Mesenchymal stem cell (in vitro differentiated cells and primary cell): ENCODE results near the gene GPC1.
A peak's percentile ranks its signal among the peaks of the same experiment; 100 is the strongest.

ENCODE experiments used
- DNase-seq: peaks from one replicate; pipeline ENCODE4 v3.0.0-alpha.2; 2013
- H2AFZ ChIP-seq: one replicate; pipeline ENCODE4 v1.6.1; 2013; ENCODE audit warnings: low read depth, mild to moderate bottlenecking, control low read depth, inconsistent platforms, low read length, moderate library complexity
- H2AK5ac ChIP-seq: 2 replicates; pipeline ENCODE4 v1.6.1; 2013; ENCODE audit warnings: low read length, moderate library complexity, mild to moderate bottlenecking, inconsistent platforms; ENCODE audit not compliant: severe bottlenecking
- H2BK120ac ChIP-seq: one replicate; pipeline ENCODE4 v1.6.1; 2013; ENCODE audit warnings: low read depth, mild to moderate bottlenecking, inconsistent platforms, low read length, moderate library complexity
- H2BK12ac ChIP-seq, 2 experiments: one replicate each; pipeline ENCODE4 v1.6.1; 2013; ENCODE audit warnings: inconsistent platforms in 2 of 2, low read length in 2 of 2, mild to moderate bottlenecking in 2 of 2, moderate library complexity in 2 of 2, control low read depth in 1 of 2
- H2BK15ac ChIP-seq: one replicate; pipeline ENCODE4 v1.6.1; 2013; ENCODE audit warnings: mild to moderate bottlenecking, low read depth, inconsistent platforms; ENCODE audit not compliant: poor library complexity, severe bottlenecking
- H2BK5ac ChIP-seq: 2 replicates; pipeline ENCODE4 v1.6.1; 2013; ENCODE audit warnings: low read depth, mild to moderate bottlenecking, low read length, control low read depth, inconsistent platforms; ENCODE audit not compliant: poor library complexity, severe bottlenecking
- H3K14ac ChIP-seq, 2 experiments: one replicate each; pipeline ENCODE4 v1.6.1; 2013; ENCODE audit warnings: inconsistent platforms in 2 of 2, low read length in 2 of 2, control low read depth in 1 of 2, mild to moderate bottlenecking in 1 of 2, moderate library complexity in 1 of 2
- H3K18ac ChIP-seq, 2 experiments: one replicate each; pipeline ENCODE4 v1.6.1; 2013; ENCODE audit warnings: inconsistent platforms in 2 of 2, low read length in 2 of 2, control low read depth in 1 of 2, low read depth in 1 of 2, mild to moderate bottlenecking in 1 of 2
- H3K23ac ChIP-seq, 2 experiments: one replicate each; pipeline ENCODE4 v1.6.1; 2013; ENCODE audit warnings: inconsistent platforms in 2 of 2, low read length in 2 of 2, mild to moderate bottlenecking in 2 of 2, moderate library complexity in 2 of 2, control low read depth in 1 of 2
- H3K27ac ChIP-seq: 2 replicates; pipeline ENCODE4 v1.5.1; 2013; ENCODE audit warnings: mild to moderate bottlenecking, moderate library complexity, low read length, control low read depth, inconsistent platforms; ENCODE audit not compliant: poor library complexity, severe bottlenecking
- H3K27me3 ChIP-seq, 2 experiments: 2 replicates each; pipeline versions ENCODE4 v1.6.1 to v1.7.0; 2013; ENCODE audit warnings: low read length in 2 of 2, mild to moderate bottlenecking in 2 of 2, moderate library complexity in 2 of 2, control low read depth in 1 of 2, inconsistent platforms in 1 of 2; ENCODE audit not compliant: control insufficient read depth in 1 of 2, insufficient read depth in 1 of 2
- H3K36me3 ChIP-seq, 2 experiments: 2 replicates each; pipeline versions ENCODE4 v1.6.1 to v1.7.0; 2013; ENCODE audit warnings: low read length in 2 of 2, control low read depth in 1 of 2, inconsistent platforms in 1 of 2, low read depth in 1 of 2, mild to moderate bottlenecking in 1 of 2; ENCODE audit not compliant: insufficient read depth in 2 of 2, control insufficient read depth in 1 of 2
- H3K4ac ChIP-seq, 2 experiments: one replicate each; pipeline ENCODE4 v1.6.1; 2013; ENCODE audit warnings: inconsistent platforms in 2 of 2, low read length in 2 of 2, mild to moderate bottlenecking in 2 of 2, moderate library complexity in 2 of 2, control low read depth in 1 of 2, low read depth in 1 of 2
- H3K4me1 ChIP-seq: 2 replicates; pipeline ENCODE4 v1.6.1; 2013; ENCODE audit warnings: low read depth, low read length, control low read depth; ENCODE audit not compliant: control insufficient read depth, insufficient read depth
- H3K4me2 ChIP-seq: 2 replicates; pipeline ENCODE4 v1.6.1; 2013; ENCODE audit warnings: low read length, mild to moderate bottlenecking, inconsistent platforms; ENCODE audit not compliant: poor library complexity, severe bottlenecking
- H3K4me3 ChIP-seq, 2 experiments: 2 replicates each; pipeline versions ENCODE4 v1.5.1 to v1.7.0; 2013; ENCODE audit warnings: low read length in 2 of 2, mild to moderate bottlenecking in 2 of 2, control low read depth in 1 of 2, low read depth in 1 of 2; ENCODE audit not compliant: insufficient read depth in 1 of 2
- H3K79me1 ChIP-seq: replicated peaks from 2 replicates; pipeline ENCODE4 v1.6.1; 2013; ENCODE audit warnings: mild to moderate bottlenecking, control low read depth, low read length, inconsistent platforms; ENCODE audit not compliant: poor library complexity, severe bottlenecking
- H3K9ac ChIP-seq: 2 replicates; pipeline ENCODE4 v1.7.0; 2013; ENCODE audit warnings: mild to moderate bottlenecking, low read length, moderate library complexity
- H3K9me3 ChIP-seq: 2 replicates; pipeline ENCODE4 v1.7.0; 2013; ENCODE audit warnings: mild to moderate bottlenecking, low read length; ENCODE audit not compliant: control insufficient read depth
- H4K8ac ChIP-seq: one replicate; pipeline ENCODE4 v1.6.1; 2013; ENCODE audit warnings: inconsistent platforms, mild to moderate bottlenecking, low read length, moderate library complexity
- H4K91ac ChIP-seq: one replicate; pipeline ENCODE4 v1.6.1; 2013; ENCODE audit warnings: mild to moderate bottlenecking, low read length, inconsistent platforms
- WGBS: methylation state at CpG from one replicate; pipeline ENCODE4 v1.1.7; 2013; ENCODE audit warnings: mixed read lengths; 5-methylcytosine and 5-hydroxymethylcytosine counted together

The GPC1 gene

DNA sequence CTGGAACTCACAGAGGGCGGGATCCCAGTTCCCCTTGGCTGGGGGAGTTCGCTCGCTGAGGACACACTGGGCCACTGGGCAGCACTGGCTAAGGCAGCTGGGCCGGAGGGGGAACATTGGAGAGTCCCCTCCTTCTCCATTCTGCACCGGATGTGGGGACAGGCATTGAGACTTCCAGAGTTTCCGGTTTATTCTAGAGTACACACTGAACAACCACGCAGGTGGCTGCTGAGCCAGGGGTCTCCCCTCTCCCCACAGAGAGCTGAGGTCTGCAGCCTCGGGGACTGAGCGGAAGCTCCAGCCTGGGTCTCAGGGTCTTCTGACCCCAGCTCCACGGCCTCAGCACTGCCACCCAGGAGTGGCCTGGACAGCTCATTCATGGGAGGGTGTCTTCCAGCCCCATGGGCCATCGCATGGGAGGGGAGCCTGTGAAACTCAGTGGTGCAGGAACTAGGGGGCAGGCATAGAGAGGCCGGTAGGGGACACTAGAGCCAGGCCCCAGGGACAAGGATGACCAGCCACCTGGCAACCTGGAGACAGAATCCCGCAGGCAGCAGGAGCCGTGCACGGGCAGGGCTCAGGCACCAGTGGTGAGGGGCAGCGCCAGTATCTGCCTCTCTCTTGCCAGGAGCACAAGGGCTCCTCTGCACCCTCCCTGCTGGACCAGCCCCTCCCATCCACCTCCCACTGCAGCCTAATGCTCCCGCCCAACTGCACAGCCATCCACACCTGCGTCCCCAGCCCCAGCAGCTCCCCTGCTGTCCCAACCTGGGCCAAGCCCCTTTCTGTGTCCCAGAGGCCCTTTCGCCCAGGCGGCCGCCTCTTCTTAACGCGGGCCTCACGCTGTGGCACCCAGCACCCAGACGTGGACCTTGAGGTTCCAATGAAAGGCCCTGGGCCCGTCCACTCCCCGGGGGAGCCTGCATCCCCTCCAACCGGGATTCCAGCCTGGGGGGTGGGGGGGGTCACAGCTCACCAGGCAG, 45.1 kb upstream of the GPC1 start:
- Histone ChIP-seq H2BK12ac (no peak overlapping the region), H3K23ac (no peak overlapping the region), H3K14ac (no peak overlapping the region), H3K4me1 (peaks cover 16% of the 10 kb centered on the region), H2BK120ac (no peak overlapping the region), H2BK5ac (no peak overlapping the region), H2BK15ac (peak overlapping the region; percentile 27), H3K79me1 (no peaks in the 10 kb centered on the region), H3K9me3 (no peaks in the 10 kb centered on the region), H2AFZ (no peak overlapping the region), H3K4me2 (no peak overlapping the region), H4K8ac (no peak overlapping the region), H3K27me3 (peaks cover 0 to 10% of the 10 kb centered on the region in 2 experiments), H3K4me3 (no peak overlapping the region), H2AK5ac (no peak overlapping the region), H3K36me3 (no peaks in the 10 kb centered on the region), H3K4ac (no peak overlapping the region), H3K9ac (no peak overlapping the region), H3K27ac (no peak overlapping the region), H3K18ac (no peak overlapping the region), H4K91ac (no peak overlapping the region)
- no peak for DNase-seq
- WGBS: 83% methylated on average over 28 of the region's 28 CpGs

DNA sequence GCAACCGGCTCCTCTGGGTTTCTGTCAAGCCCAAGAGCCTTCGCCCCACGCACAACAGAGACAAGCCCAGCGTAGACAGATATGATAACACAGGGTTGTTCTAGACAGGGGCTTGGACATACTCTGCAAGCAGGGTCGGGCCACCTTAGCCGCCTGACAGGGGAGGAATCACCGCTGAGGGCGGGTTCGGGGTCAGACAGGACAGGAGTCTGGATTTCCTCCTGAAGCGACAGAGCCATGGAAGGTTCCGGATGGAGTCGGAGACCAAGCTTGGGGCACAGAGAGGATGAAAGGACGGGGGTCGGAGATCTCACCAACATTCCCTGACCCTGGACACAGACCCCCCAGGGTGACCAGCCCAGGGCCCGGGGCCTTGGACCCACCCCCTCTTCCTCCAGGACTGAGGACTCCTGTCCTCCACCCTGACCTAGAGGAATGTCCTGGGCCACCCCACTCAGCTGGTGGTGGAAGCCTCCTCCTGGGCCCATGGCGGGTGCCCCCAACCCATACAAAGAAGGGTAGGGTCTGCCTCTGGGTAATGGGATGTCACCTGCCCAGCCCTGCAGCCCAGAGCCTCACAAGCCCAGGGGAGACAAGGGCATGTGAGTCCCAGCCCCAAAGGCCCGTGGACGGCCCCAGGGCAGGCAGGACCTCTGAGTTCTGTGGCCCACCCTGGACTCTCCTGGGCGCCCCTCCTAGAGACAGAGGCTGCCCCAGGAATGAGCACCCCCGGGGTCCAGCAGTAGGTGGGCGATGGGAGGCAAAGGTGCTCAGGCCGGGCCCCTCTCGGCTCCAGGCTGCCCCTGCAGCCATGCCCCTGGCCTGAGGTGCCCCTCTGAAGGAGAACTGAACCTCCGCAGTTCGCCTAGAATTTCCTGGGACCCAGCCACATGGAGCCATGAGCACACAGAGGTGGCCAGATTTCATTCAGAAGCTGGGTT, 44.1 kb upstream of the GPC1 start:
- no peak overlapping the region for H4K91ac ChIP-seq

DNA sequence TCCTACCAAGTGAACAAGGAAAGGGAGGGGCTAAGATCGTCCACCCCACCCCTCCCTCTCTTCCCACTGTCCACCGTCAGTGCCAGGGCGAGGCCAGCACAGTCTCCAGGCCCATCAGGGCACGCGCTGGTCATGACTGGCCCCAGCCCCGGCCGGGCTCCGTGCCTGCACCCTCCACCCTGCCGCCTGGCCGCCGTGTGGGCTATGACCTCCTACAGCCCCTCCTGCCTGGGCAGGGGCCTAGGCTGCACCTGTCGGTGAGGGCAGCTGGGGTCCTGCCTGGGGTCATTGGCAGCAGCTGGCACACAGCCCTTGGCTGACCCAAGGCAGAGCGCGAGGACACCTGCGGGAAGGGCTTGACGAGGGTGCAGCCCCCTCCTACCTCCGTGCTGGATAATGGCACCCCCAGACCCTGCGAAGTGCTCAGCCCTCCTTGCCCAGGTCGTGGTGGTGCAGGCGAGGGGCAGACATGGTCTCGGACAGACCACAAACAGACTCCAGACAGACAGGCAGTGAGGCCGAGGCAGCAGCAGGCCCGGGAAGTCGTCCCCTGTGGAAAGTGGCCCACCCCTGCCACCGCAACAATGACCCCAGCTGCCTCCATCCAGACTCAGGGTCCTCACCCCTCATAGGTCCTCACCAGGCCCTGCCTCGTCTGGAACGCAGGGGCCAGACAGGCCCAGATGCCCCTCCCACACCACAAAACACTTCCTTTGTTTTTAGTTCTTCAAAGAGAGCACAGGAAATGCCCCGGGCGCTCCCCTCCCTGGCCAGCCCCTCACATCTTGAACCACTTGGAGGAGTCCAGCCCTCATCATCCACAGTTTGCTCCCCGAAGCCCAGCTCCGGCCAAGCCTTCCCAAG, 43.1 kb upstream of the GPC1 start:
- no peak overlapping the region for H3K4ac ChIP-seq
- WGBS: 82% methylated on average over 31 of the region's 31 CpGs
- H2AFZ ChIP-seq: peak overlapping the region; percentile 6

More for the DNA sequence above, 44.1 kb upstream of the GPC1 start:
- no peak overlapping the region for H2AFZ ChIP-seq
- no peak overlapping the region for H4K8ac ChIP-seq
- no peak overlapping the region for H2BK15ac ChIP-seq
- H2BK12ac ChIP-seq: peak overlapping the region in 1 of 2 experiments; percentile 15
- H3K18ac ChIP-seq: no peak overlapping the region
- peaks cover 0 to 7% of the 10 kb centered on the region in 2 experiments for H3K27me3 ChIP-seq
- no peak overlapping the region for H2BK120ac ChIP-seq
- DNase-seq: no peak
- no peak overlapping the region for H3K9ac ChIP-seq
- no peak overlapping the region for H3K4ac ChIP-seq
- H3K79me1 ChIP-seq: no peaks in the 10 kb centered on the region
- whole genome bisulfite sequencing: 81% methylated on average over 24 of the region's 25 CpGs
- H3K36me3 ChIP-seq: no peaks in the 10 kb centered on the region
- no peak overlapping the region for H2AK5ac ChIP-seq
- no peak overlapping the region for H3K4me3 ChIP-seq
- no peak overlapping the region for H3K4me2 ChIP-seq
- no peak overlapping the region for H3K23ac ChIP-seq
- H3K14ac ChIP-seq: no peak overlapping the region
- H3K4me1 ChIP-seq: peaks cover 16% of the 10 kb centered on the region
- no peak overlapping the region for H3K27ac ChIP-seq
- no peaks in the 10 kb centered on the region for H3K9me3 ChIP-seq
- no peak overlapping the region for H2BK5ac ChIP-seq

More for the DNA sequence above, 43.1 kb upstream of the GPC1 start:
- Histone ChIP-seq H3K18ac (peak overlapping the region in 1 of 2 experiments; percentile 48), H2BK5ac (no peak overlapping the region), H3K9me3 (no peaks in the 10 kb centered on the region), H4K8ac (no peak overlapping the region), H3K36me3 (no peaks in the 10 kb centered on the region), H3K4me1 (peaks cover 15% of the 10 kb centered on the region), H2BK120ac (no peak overlapping the region), H3K14ac (no peak overlapping the region), H3K27ac (no peak overlapping the region), H4K91ac (no peak overlapping the region), H3K4me2 (no peak overlapping the region), H3K79me1 (no peaks in the 10 kb centered on the region), H3K27me3 (peaks cover 0 to 6% of the 10 kb centered on the region in 2 experiments), H2BK15ac (no peak overlapping the region), H3K23ac (no peak overlapping the region), H3K4me3 (no peak overlapping the region), H3K9ac (no peak overlapping the region), H2BK12ac (peak overlapping the region in 1 of 2 experiments; percentile 81), H2AK5ac (no peak overlapping the region)
- DNase-seq: no peak
